Measurements from ENCODE around the gene NR6A1. TPM values are rescaled to one million over a fixed set of nuclear protein-coding genes. Genes with fewer than 3 reads are reported as not detected.

The NR6A1 gene
- polyA plus RNA-seq, 1 experiment, result 0.25 TPM

GRCh38 chr9:124721109-124721906, 49.8 kb downstream of the NR6A1 start:
- TF ChIP-seq CTCF (IDR thresholded peaks at IDR 0.05; ENCODE audit: insufficient read depth, low read depth, low read length), result no peak
- no peak overlapping the region for H3K4me3 ChIP-seq (ENCODE audit: low read depth, low read length)
- DNase-seq (ENCODE audit: low read depth), result peak; percentile 37
- H3K27me3 ChIP-seq (ENCODE audit: control insufficient read depth, insufficient read depth, low read length), result no peaks in the 10 kb centered on the region
- CTCF ChIA-PET, result interaction anchor here (1.3 to 2.7 kb wide), 3 partner anchors 10 to 104 kb away, joined by 5 to 11 read pairs (median 6); no protein-coding TSS in a partner anchor
- no peaks in the 10 kb centered on the region for H3K36me3 ChIP-seq (ENCODE audit: control insufficient read depth, insufficient read depth, low read length)
- POLR2A ChIA-PET, result no interaction called here

- no peak for TF ChIP-seq CTCF (IDR thresholded peaks at IDR 0.05; ENCODE audit: insufficient read depth, low read depth, low read length)
- CTCF ChIA-PET, result interaction anchor here (1.9 to 2.7 kb wide), 2 partner anchors 9 to 103 kb away, joined by 6 to 11 read pairs; no protein-coding TSS in a partner anchor
- no peak for DNase-seq (ENCODE audit: low read depth)
Observed at GRCh38 chr9:124720429-124721108, 50.5 kb downstream of the NR6A1 start.

GRCh38 chr9:124718928-124719327, 52.2 kb downstream of the NR6A1 start:
- TF ChIP-seq CTCF (IDR thresholded peaks at IDR 0.05; ENCODE audit: insufficient read depth, low read depth, low read length), result no peak
- POLR2A ChIA-PET, result no interaction called here
- CTCF ChIA-PET, result interaction anchor here (0.6 to 2.7 kb wide), 3 partner anchors 101 to 450 kb away, joined by 3 to 11 read pairs (median 3); no protein-coding TSS in a partner anchor

More at GRCh38 chr9:124720429-124721108, 50.5 kb downstream of the NR6A1 start:
- no peak overlapping the region for H3K4me3 ChIP-seq (ENCODE audit: low read depth, low read length)
- no peaks in the 10 kb centered on the region for H3K27me3 ChIP-seq (ENCODE audit: control insufficient read depth, insufficient read depth, low read length)
- POLR2A ChIA-PET, result no interaction called here
- no peaks in the 10 kb centered on the region for H3K36me3 ChIP-seq (ENCODE audit: control insufficient read depth, insufficient read depth, low read length)

GRCh38 chr9:124717597-124717996, 53.5 kb downstream of the NR6A1 start:
- POLR2A ChIA-PET, result no interaction called here
- no peak for DNase-seq (ENCODE audit: low read depth)
- no peak for TF ChIP-seq CTCF (IDR thresholded peaks at IDR 0.05; ENCODE audit: insufficient read depth, low read depth, low read length)
- CTCF ChIA-PET, result interaction anchor here (0.7 to 1.8 kb wide), 3 partner anchors 18 to 166 kb away, joined by 3 to 4 read pairs (median 3); no protein-coding TSS in a partner anchor
- no peak overlapping the region for H3K4me3 ChIP-seq (ENCODE audit: low read depth, low read length)
- H3K27me3 ChIP-seq (ENCODE audit: control insufficient read depth, insufficient read depth, low read length), result no peaks in the 10 kb centered on the region
- H3K36me3 ChIP-seq (ENCODE audit: control insufficient read depth, insufficient read depth, low read length), result no peaks in the 10 kb centered on the region

More at GRCh38 chr9:124718928-124719327, 52.2 kb downstream of the NR6A1 start:
- Histone ChIP-seq H3K4me3 (ENCODE audit: low read depth, low read length) (no peak overlapping the region), H3K27me3 (ENCODE audit: control insufficient read depth, insufficient read depth, low read length) (no peaks in the 10 kb centered on the region), H3K36me3 (ENCODE audit: control insufficient read depth, insufficient read depth, low read length) (no peaks in the 10 kb centered on the region)
- no peak for DNase-seq (ENCODE audit: low read depth)

- ChIA-PET CTCF (interaction anchor here (1.0 to 10.0 kb wide), 3 partner anchors 19 to 112 kb away, joined by 3 to 204 read pairs (median 4); no protein-coding TSS in a partner anchor), POLR2A (no interaction called here)
- Histone ChIP-seq H3K36me3 (ENCODE audit: control insufficient read depth, insufficient read depth, low read length) (no peaks in the 10 kb centered on the region), H3K4me3 (ENCODE audit: low read depth, low read length) (no peak overlapping the region), H3K27me3 (ENCODE audit: control insufficient read depth, insufficient read depth, low read length) (no peaks in the 10 kb centered on the region)
- DNase-seq (ENCODE audit: low read depth), result no peak
- TF ChIP-seq CTCF (IDR thresholded peaks at IDR 0.05; ENCODE audit: insufficient read depth, low read depth, low read length), result no peak
Observed at GRCh38 chr9:124716808-124717207, 54.3 kb downstream of the NR6A1 start.

Measured in BJ (cell line).